KMS-11 (cell line): ENCODE data around the gene PAM.

Experiments
- H2AFZ ChIP-seq: fragments of 200-600 bp; sonication (generic); 2 replicates; pipeline ENCODE4 v1.6.1; 2016; ENCODE audit warnings: antibody characterized with exemption, mixed run types, low read depth
- H3K27ac ChIP-seq: fragments of 200-600 bp; sonication (generic); 2 replicates; pipeline ENCODE4 v1.6.1; 2016; ENCODE audit warnings: mild to moderate bottlenecking, mixed run types
- H3K27me3 ChIP-seq: fragments of 200-600 bp; sonication (generic); 2 replicates; pipeline ENCODE4 v1.6.1; 2017; ENCODE audit warnings: mild to moderate bottlenecking, low read depth, mixed run types, moderate library complexity; ENCODE audit not compliant: insufficient read depth
- H3K36me3 ChIP-seq: fragments of 200-600 bp; sonication (generic); 2 replicates; pipeline ENCODE4 v1.6.1; 2017; ENCODE audit warnings: mild to moderate bottlenecking, mixed run types; ENCODE audit not compliant: insufficient read depth
- H3K4me1 ChIP-seq: fragments of 200-600 bp; sonication (generic); 2 replicates; pipeline ENCODE4 v1.6.1; 2016; ENCODE audit warnings: mild to moderate bottlenecking, low read depth, mixed run types; ENCODE audit not compliant: poor library complexity, severe bottlenecking
- H3K4me2 ChIP-seq: fragments of 200-600 bp; sonication (generic); 2 replicates; pipeline ENCODE4 v1.7.0; 2016; ENCODE audit warnings: mild to moderate bottlenecking, mixed run types
- H3K4me3 ChIP-seq: fragments of 200-600 bp; sonication (generic); IDR thresholded peaks from 2 replicates; pipeline ENCODE4 v1.6.1; 2017; ENCODE audit warnings: low read depth, low read length, mixed read lengths; ENCODE audit not compliant: insufficient read depth
- H3K79me2 ChIP-seq: fragments of 200-600 bp; sonication (generic); 2 replicates; pipeline ENCODE4 v1.6.1; 2016; ENCODE audit warnings: low read depth, mixed run types; ENCODE audit not compliant: insufficient read depth
- H3K9ac ChIP-seq: fragments of 200-600 bp; sonication (generic); 2 replicates; pipeline ENCODE4 v1.6.1; 2016; ENCODE audit warnings: mild to moderate bottlenecking, mixed run types
- H4K20me1 ChIP-seq: fragments of 200-600 bp; sonication (generic); 2 replicates; pipeline ENCODE4 v1.6.1; 2016; ENCODE audit warnings: mild to moderate bottlenecking, mixed run types; ENCODE audit not compliant: insufficient read depth
- TF ChIP-seq, protein P1 (sequence below): fragments of 200-600 bp; sonication (generic); conservative IDR thresholded peaks from 2 replicates; pipeline ENCODE4 v1.6.1; 2017; ENCODE audit warnings: low read depth, mild to moderate bottlenecking, antibody characterized with exemption, low read length, moderate library complexity, mixed read lengths

Gene PAM

GRCh38 chr5:102753889-102754766 is 977 bp upstream of the PAM start:
- peak overlapping the region; percentile 94 for H3K9ac ChIP-seq
- peak overlapping the region; percentile 64 for H3K27ac ChIP-seq
- TF ChIP-seq, protein P1, sequence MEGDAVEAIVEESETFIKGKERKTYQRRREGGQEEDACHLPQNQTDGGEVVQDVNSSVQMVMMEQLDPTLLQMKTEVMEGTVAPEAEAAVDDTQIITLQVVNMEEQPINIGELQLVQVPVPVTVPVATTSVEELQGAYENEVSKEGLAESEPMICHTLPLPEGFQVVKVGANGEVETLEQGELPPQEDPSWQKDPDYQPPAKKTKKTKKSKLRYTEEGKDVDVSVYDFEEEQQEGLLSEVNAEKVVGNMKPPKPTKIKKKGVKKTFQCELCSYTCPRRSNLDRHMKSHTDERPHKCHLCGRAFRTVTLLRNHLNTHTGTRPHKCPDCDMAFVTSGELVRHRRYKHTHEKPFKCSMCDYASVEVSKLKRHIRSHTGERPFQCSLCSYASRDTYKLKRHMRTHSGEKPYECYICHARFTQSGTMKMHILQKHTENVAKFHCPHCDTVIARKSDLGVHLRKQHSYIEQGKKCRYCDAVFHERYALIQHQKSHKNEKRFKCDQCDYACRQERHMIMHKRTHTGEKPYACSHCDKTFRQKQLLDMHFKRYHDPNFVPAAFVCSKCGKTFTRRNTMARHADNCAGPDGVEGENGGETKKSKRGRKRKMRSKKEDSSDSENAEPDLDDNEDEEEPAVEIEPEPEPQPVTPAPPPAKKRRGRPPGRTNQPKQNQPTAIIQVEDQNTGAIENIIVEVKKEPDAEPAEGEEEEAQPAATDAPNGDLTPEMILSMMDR, result no peak
- H4K20me1 ChIP-seq, result no peaks in the 10 kb centered on the region
- no peak overlapping the region for H3K4me3 ChIP-seq
- H3K36me3 ChIP-seq, result no peaks in the 10 kb centered on the region
- H3K27me3 ChIP-seq, result no peaks in the 10 kb centered on the region
- H2AFZ ChIP-seq, result peak overlapping the region; percentile 92
- H3K79me2 ChIP-seq, result peaks cover 12% of the 10 kb centered on the region; the same call in 1 of the 2 replicates
- peak overlapping the region; percentile 96 for H3K4me2 ChIP-seq
- H3K4me1 ChIP-seq, result peaks cover 21% of the 10 kb centered on the region

DNA sequence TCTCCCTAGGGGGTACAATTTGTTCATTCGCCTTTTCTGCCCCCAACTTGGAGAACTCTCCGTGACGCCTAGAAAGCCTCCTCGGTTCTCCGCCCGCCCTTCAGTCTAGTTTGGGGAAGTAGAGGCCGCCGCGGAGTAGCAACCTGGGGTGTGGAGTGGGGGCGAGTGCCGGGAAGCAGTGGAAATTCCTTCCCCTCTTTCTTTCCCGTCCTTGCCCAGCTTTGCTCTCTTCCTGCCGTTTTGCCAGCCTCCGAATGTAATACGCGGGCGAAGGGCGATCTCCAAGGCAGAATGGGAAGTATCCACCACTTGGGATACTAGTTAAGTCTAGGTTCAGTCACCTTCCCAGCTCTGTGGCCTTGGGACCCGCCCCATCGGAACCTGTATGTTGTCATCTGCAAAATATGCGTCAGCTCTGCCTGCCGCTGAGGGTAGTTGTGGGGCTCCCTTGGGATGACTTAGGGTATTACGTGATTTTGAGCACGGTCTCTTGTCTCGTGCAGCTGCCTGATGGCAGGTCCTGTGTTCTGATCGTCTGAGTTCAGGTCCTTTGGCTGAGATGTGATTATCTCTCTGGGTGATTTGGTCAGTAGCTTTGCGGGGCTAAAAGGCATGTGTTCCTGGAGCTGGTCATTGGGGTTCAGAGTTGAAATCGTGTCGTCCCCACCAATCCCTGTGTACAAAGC is 724 bp downstream of the PAM start:
- H3K4me2 ChIP-seq, result peak overlapping the region; percentile 85
- TF ChIP-seq, protein P1, result no peak
- no peaks in the 10 kb centered on the region for H3K36me3 ChIP-seq
- H4K20me1 ChIP-seq, result no peaks in the 10 kb centered on the region
- peaks cover 12% of the 10 kb centered on the region; the same call in 1 of the 2 replicates for H3K79me2 ChIP-seq
- H2AFZ ChIP-seq, result peak overlapping the region; percentile 92
- H3K27me3 ChIP-seq, result no peaks in the 10 kb centered on the region
- peak overlapping the region; percentile 64 for H3K27ac ChIP-seq
- H3K4me3 ChIP-seq, result peak overlapping the region; percentile 48
- peak overlapping the region; percentile 94 for H3K9ac ChIP-seq
- H3K4me1 ChIP-seq, result peaks cover 27% of the 10 kb centered on the region

DNA sequence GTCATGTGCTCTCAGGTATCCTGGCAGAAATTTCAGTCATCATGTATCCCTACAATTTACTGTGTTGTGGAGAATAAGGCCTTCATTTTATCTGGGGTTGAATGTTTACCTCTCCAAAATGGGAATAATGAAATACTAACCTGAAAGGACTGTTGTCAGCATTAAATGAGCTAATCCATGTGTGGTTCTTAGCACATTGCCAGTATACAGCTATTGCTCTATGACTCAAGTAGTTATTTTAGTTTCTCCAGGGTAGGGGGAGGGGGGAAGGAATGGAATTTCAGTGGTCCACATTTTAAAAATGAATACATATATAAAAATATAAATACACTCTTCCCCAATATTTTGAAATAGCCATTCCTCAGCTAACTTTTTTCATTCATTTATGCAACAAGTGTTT is 3.5 kb downstream of the PAM start:
- H3K27ac ChIP-seq, result no peak overlapping the region
- TF ChIP-seq, protein P1, result no peak
- no peak overlapping the region for H3K9ac ChIP-seq
- H3K79me2 ChIP-seq, result peaks cover 12% of the 10 kb centered on the region; the same call in 1 of the 2 replicates
- no peaks in the 10 kb centered on the region for H3K27me3 ChIP-seq
- H2AFZ ChIP-seq, result no peak overlapping the region
- H3K4me1 ChIP-seq, result peaks cover 53% of the 10 kb centered on the region
- H4K20me1 ChIP-seq, result no peaks in the 10 kb centered on the region
- no peak overlapping the region for H3K4me3 ChIP-seq
- H3K4me2 ChIP-seq, result peak overlapping the region; percentile 0; the same call in 1 of the 2 replicates
- no peaks in the 10 kb centered on the region for H3K36me3 ChIP-seq

DNA sequence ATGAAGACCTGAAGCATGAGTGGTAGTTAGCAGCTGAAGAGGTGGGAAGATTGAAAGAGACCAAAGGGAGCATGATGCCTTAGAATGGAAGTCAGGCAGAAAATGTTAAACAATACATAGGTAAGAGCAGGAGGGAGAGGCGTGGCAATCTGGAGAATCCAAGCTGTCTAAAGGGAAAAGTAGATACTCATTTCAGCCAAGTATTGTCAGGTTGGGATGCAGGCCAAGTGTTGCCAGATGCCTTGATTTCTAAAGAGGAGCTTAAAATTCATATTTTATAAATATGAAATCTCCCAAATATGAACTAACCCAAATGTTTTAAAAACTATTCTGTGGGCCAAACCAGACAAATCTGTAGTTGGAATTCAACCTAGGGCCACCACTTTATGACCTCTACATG is 4.2 kb downstream of the PAM start:
- no peaks in the 10 kb centered on the region for H3K36me3 ChIP-seq
- no peak overlapping the region for H3K4me3 ChIP-seq
- peaks cover 51% of the 10 kb centered on the region for H3K4me1 ChIP-seq
- H3K27ac ChIP-seq, result no peak overlapping the region
- peaks cover 12% of the 10 kb centered on the region; the same call in 1 of the 2 replicates for H3K79me2 ChIP-seq
- no peak overlapping the region for H3K9ac ChIP-seq
- no peak overlapping the region for H3K4me2 ChIP-seq
- TF ChIP-seq, protein P1, result no peak
- no peaks in the 10 kb centered on the region for H4K20me1 ChIP-seq
- H2AFZ ChIP-seq, result no peak overlapping the region
- no peaks in the 10 kb centered on the region for H3K27me3 ChIP-seq
